Nucleus accumbens (tissue), 56 donors: ENCODE data around the gene UBTD2.
A peak's percentile ranks its signal among the peaks of the same experiment; 100 is the strongest.
"Not testable (repeated sequence)": the region's sequence is repeated elsewhere in the genome, so short reads cannot be mapped to it uniquely, and the experiment has no call there.

Experiments
- DNase-seq, 56 donors: peaks; one replicate each; lab custom pipeline; 2025; lab: John Stamatoyannopoulos, UW

UBTD2 gene

GRCh38 chr5:172283020-172283861 lies at the start of gene UBTD2:
Gene UBTD2, minus strand, starts transcription at chr5:172283764. Its CDS starts 99 bp downstream, at chr5:172283665.
- DNase-seq = peak in 46 of 56 donors; percentile 27 to 85 (median 65)

- not testable (repeated sequence) for DNase-seq
Observed at GRCh38 chr5:172326901-172327300, 43.3 kb upstream of the UBTD2 start.

- no peak for DNase-seq
Observed at GRCh38 chr5:172325452-172325851, 41.9 kb upstream of the UBTD2 start.

- no peak for DNase-seq
Observed at GRCh38 chr5:172322028-172322965, 38.7 kb upstream of the UBTD2 start.

- DNase-seq = no peak
Observed at GRCh38 chr5:172321593-172321992, 38.0 kb upstream of the UBTD2 start.

GRCh38 chr5:172319708-172320441 lies 36.3 kb upstream of the UBTD2 start:
- DNase-seq = no peak

GRCh38 chr5:172315587-172316493 lies 32.3 kb upstream of the UBTD2 start:
- DNase-seq = no peak

- no peak for DNase-seq
Observed at GRCh38 chr5:172313915-172314314, 30.4 kb upstream of the UBTD2 start.

GRCh38 chr5:172312286-172312685 lies 28.7 kb upstream of the UBTD2 start:
- no peak for DNase-seq

- no peak for DNase-seq
Observed at GRCh38 chr5:172311605-172312004, 28.0 kb upstream of the UBTD2 start.

- no peak for DNase-seq
Observed at GRCh38 chr5:172311026-172311425, 27.5 kb upstream of the UBTD2 start.

- DNase-seq = no peak
Observed at GRCh38 chr5:172305380-172305779, 21.8 kb upstream of the UBTD2 start.

GRCh38 chr5:172303572-172304335 lies 20.2 kb upstream of the UBTD2 start:
- DNase-seq = no peak

- DNase-seq = no peak
Observed at GRCh38 chr5:172303162-172303561, 19.6 kb upstream of the UBTD2 start.

GRCh38 chr5:172302047-172302710 lies 18.6 kb upstream of the UBTD2 start:
- no peak for DNase-seq

- no peak for DNase-seq
Observed at GRCh38 chr5:172299916-172300439, 16.4 kb upstream of the UBTD2 start.

- DNase-seq = no peak
Observed at GRCh38 chr5:172294831-172295230, 11.3 kb upstream of the UBTD2 start.

GRCh38 chr5:172293745-172294342 lies 10.3 kb upstream of the UBTD2 start:
- DNase-seq = no peak
